Fibroblast of peridontal ligament (primary cell): ENCODE data around the gene DCTN4.

Experiments used
- DNase-seq: peaks from one replicate; pipeline ENCODE4 v3.0.0-alpha.2; 2010; ENCODE audit errors: extremely low read depth

The DCTN4 gene

DNA sequence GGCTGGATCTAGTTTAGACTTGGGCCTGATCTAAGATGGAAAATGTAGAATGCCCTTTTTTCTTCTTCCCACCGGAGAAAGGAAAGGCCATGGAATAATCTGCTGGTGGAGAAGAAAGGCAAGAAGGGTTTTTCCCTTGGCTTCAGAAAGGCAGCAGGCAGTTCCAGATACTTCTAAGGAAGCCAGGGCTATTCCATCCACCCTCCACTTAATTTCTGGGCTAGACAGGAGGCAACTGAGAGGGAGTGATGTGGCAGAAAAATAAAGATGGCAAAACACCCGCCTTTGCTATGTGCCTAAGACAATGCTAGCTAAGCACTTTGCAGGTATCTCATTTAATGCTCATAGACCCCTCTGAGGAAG lies 87.9 kb downstream of the DCTN4 start:
- DNase-seq = no peak

DNA sequence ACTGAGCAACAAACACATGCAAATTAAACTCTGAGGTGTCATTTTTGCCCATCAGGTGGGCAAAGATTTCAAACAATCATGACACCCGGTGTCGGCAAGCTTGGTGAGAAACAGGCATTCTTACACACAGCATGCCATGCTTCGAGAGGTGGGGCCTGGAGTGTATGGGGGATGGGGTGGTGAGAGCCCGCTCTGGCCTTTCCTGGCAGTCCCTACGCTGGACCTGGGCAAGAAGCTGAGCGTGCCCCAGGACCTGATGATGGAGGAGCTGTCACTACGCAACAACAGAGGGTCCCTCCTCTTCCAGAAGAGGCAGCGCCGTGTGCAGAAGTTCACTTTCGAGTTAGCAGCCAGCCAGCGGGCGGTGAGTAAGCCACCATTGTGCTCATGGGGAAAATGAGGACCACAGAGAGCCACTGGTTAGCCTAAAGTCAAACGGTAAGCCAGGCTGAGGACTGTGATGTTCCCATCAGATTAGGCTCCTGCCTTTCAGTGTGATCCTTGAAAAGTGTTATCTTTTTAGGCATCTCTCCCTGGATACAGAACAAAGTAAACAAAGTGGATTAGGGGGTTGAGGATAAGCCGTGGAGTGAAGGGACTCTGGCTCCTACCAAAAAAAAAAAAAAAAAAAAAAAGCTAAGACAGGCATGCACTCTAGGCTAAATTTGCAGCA lies 88.4 kb downstream of the DCTN4 start:
- no peak for DNase-seq

DNA sequence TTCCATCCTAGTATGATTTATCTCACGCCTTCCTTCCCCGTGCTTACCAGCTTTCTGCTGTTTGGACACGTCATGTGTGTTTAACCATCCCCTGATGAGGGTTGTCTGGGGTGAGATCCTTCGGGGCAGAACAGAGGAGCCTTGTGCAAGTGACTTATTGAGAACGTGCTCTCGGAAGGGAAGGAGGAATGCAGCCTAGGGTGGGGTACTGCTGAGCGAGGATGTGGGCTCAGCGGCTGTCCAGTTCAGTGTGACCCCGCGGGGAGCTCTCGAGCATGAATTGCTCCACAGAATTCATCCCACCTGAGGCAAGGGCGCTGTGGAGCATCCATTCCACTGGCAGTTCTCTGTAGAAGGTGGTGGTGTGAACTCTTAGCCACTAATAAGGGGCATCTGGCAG lies 93.8 kb downstream of the DCTN4 start:
- DNase-seq = no peak

DNA sequence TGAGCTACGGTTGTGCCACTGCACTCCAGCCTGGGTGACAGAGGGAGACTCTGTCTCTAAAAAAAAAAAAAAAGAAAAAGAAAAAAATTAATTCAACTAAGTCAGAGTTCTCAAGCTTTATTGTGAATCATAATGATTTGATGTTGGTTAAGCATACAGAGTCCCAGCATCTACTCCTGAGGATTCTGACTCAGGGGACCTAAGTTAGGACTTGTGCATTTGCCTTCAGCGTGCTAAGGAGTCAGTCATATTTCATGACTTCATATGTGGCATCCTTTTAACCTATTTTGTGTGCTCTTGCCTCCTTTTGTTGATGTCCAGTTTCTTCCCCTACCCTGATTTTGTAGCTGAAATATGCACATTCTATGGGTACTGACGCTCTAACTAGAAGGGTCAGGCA lies 94.9 kb downstream of the DCTN4 start:
- DNase-seq = no peak

DNA sequence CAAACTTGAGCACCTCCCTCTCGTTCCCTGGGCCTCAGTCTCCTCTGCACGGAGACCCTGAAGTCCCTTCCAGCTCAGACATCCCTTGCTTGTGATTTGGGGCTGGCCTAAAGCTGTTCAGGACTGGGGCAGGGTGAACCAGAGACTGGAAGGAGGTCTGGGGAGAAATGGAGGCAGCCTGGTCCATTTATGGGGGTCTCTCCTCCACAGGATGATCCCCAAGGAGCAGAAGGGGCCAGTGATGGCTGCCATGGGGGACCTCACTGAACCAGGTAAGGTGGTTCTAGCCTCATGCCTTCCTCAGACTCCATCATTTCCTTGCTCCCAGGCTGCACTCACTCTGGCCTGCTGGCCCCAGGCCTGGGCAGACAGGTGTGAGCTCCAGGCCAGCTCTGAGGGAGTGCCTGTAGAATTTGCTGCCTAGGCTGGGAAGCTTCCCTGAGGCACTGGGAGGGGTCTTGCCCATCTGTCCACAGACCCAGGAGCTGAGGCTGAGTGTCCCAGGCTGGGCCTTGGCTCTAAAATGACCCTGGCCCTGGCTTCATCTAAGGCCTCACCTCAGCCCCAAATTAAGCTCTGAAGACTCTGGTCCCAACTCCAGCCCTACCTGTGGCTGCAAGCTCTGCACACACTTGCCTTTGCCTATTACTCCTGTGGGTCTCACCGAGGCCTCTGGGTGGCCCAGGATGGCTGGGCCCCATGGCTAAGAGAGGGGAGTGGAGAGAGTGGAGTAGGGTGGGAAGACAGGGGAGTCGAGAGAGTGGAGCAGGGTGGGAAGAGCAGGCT lies 95.9 kb downstream of the DCTN4 start:
- no peak for DNase-seq

DNA sequence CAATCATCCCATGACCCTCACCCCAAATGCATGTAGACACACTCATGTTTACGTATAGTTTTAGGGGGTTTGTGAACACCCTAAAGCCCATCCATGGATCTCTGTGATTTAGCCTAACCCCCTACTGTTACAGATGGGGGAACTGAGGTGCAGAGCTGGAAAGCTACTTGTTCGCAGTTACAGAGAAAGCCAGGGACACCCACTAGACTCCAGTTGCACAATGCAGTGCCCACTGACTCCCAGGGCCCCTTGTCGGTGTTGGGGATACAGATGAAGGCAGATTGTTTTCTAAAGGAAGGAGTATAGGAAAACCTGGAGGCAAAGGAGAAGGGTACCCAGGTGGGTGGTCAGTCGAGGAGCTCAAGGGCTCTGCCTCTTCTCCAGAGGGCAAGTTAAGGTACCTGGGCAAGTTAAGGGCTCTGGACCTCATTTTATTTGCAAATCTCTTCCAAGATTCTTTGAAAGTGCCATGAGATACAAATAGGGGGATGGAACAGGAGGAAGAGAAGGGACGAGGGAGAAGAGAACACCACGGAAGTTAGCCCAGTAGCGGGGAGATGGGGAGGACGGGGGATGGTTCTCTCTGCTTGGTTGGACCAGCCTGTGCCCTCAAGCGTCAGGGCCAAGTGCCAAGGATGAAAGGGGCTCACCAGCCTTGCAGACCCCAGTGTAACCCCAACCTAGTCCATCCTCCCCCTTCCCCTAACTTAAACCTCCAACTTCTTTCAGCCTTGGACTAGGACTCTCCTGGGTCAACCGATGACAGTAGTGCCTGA lies 96.8 kb downstream of the DCTN4 start:
- no peak for DNase-seq

DNA sequence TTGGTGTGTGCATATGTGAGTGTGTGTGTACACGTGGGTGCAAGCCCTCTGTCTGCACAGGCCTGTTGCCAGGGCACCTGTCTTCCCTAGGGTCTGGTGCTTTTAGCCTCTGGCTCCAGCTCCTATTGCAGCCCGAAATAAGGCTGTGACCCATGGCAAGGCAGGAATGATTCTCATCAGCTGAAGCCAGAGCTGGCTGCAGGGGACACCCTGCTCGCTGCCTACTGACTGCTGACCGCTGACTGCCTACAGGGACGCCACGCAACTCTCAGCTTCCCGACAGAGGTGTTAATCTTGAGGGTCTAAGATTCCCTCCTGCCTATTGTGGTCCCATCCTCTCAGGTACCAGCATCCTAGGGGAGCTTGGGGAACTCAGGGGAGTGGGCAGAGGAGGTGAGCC lies 97.7 kb downstream of the DCTN4 start, which contains the start of gene MYOZ3:
Gene MYOZ3, plus strand, starts transcription at position 166 of the 400 bp plus-strand sequence. CDS start 1,691 bp downstream, outside the sequence.
- no peak for DNase-seq

DNA sequence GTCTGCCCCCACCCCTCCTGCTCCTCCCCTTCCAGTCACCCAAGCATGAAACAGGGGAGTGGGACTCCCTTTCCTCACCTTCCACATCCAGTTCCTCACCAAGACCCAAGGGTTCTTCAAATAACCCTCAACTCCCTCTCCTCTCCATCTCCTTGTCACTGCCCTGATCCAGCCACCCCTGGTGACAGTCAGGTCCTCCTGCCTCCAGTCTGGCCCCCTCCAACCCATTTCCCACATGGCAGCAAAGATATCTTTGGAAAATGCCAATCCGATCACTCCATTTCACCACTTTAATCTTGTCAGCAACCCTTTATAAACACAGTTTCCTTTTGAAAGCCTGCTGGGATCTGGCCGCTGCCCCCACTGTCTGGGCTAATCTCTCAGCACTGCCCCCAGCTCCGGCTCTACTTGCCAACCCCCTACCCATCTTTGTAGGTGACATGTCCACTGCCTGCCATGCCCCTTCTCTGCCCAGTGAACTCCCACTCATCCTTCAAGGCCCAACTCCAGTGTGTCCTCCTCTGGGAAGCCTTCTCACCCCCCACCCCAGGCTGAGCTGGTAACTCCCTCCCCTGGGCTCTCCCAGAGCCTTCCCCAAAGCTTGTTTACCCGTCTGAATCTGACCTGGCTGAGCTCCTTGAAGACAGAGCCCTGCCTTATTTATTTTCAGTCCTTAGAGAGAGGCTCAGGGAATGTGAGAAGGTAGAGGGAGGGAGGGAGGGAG lies 98.5 kb downstream of the DCTN4 start:
- DNase-seq = no peak

DNA sequence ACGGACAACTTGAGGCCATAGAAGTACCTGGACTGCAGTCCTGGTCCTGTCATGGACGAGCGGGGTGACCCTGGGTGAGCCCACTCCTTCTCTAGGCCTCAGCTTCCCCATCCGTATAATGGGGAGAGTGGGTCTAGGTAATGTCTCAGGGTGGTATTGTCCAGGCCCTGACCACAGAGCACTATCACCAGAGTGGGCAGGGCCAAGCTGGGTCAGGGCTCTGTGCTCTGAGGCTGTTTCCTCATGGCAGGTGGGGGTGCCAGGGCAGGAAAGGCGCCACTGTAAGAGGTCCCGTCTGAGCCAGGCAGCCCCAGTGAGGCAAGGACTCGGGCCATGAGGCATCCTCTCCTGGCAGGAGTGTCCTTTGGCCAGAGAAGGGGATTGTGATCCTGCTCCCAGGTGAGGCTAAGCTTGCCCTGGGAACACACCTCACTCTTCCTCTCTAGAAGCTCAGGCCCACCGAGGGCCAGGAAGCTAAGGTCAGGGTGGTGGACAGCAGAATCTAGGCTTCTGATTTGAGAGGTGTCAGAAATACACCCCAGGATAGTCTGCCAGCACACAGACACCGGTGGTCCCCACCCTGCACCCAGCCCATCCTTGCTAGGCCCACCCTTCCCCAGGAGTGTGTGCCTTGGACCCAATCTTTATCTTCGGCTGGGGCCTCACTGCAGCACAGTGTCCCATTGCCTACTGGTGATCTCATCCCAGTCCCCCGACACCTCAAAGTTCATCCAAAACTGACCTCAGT lies 99.3 kb downstream of the DCTN4 start:
- no peak for DNase-seq

DNA sequence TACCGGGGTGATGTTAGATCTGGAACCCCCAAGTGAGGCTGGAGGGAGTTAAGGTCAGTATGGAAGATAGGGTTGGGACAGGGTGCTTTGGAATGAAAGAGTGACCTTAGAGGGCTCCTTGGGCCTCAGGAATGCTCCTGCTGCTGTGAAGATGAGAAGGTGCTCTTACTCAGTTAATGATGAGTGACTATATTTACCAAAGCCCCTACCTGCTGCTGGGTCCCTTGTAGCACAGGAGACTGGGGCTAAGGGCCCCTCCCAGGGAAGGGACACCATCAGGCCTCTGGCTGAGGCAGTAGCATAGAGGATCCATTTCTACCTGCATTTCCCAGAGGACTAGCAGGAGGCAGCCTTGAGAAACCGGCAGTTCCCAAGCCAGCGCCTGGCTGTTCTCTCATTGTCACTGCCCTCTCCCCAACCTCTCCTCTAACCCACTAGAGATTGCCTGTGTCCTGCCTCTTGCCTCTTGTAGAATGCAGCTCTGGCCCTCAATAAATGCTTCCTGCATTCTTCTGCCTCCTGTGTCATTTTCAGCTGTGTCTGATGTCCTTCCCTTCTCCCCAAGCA lies 100.0 kb downstream of the DCTN4 start:
- DNase-seq = no peak
